DOHH2 (cell line): ENCODE data around the gene MAST2.

Experiments used
- H3F3A ChIP-seq: fragments of 200-600 bp; sonication (generic), shearing (Covaris generic); 2 replicates; pipeline ENCODE4 v1.6.0; 2016; ENCODE audit warnings: antibody characterized with exemption, mild to moderate bottlenecking; ENCODE audit not compliant: control insufficient read depth, insufficient read depth
- H3K27ac ChIP-seq: fragments of 200-600 bp; sonication (generic); 2 replicates; pipeline ENCODE4 v1.5.1; 2014; ENCODE audit warnings: low read depth, mild to moderate bottlenecking, low read length, moderate library complexity
- H3K27me3 ChIP-seq: fragments of 200-600 bp; sonication (generic); 2 replicates; pipeline ENCODE4 v1.6.1; 2014; ENCODE audit warnings: mild to moderate bottlenecking, low read length, mixed read lengths; ENCODE audit not compliant: control insufficient read depth
- H3K36me3 ChIP-seq: fragments of 200-600 bp; sonication (generic); 2 replicates; pipeline ENCODE4 v1.6.1; 2014; ENCODE audit warnings: mild to moderate bottlenecking, low read length, moderate library complexity, mixed read lengths; ENCODE audit not compliant: control insufficient read depth
- H3K4me1 ChIP-seq: fragments of 200-600 bp; sonication (generic); 2 replicates; pipeline ENCODE4 v1.6.1; 2014; ENCODE audit warnings: mild to moderate bottlenecking, low read length, mixed read lengths; ENCODE audit not compliant: control insufficient read depth
- H3K4me2 ChIP-seq: fragments of 200-600 bp; sonication (generic); 2 replicates; pipeline ENCODE4 v1.6.0; 2014; ENCODE audit warnings: mild to moderate bottlenecking, low read length, moderate library complexity
- H3K4me3 ChIP-seq: fragments of 200-600 bp; sonication (generic); 2 replicates; pipeline ENCODE4 v1.5.1; 2014; ENCODE audit warnings: mild to moderate bottlenecking, low read length, mixed read lengths
- H3K79me2 ChIP-seq: fragments of 200-600 bp; sonication (generic); 2 replicates; pipeline ENCODE4 v1.6.1; 2014; ENCODE audit warnings: mild to moderate bottlenecking, low read length, mixed read lengths; ENCODE audit not compliant: control insufficient read depth
- H3K9me2 ChIP-seq: fragments of 200-600 bp; sonication (generic); replicated peaks from 2 replicates; pipeline ENCODE4 v1.6.1; 2014; ENCODE audit warnings: mild to moderate bottlenecking, low read length, mixed read lengths; ENCODE audit not compliant: control insufficient read depth
- H3K9me3 ChIP-seq: fragments of 200-600 bp; sonication (generic); 2 replicates; pipeline ENCODE4 v1.6.1; 2014; ENCODE audit warnings: antibody characterized with exemption, low read length, mixed read lengths; ENCODE audit not compliant: control insufficient read depth, insufficient read depth
- H4K20me1 ChIP-seq: fragments of 200-600 bp; sonication (generic); 2 replicates; pipeline ENCODE4 v1.6.0; 2014; ENCODE audit warnings: low read depth, mild to moderate bottlenecking, antibody characterized with exemption, low read length, moderate library complexity; ENCODE audit not compliant: control insufficient read depth, insufficient read depth
- EZH2phosphoT487 ChIP-seq: fragments of 200-600 bp; sonication (generic); IDR thresholded peaks from 2 replicates; pipeline ENCODE4 v1.6.1; 2017; ENCODE audit warnings: borderline replicate concordance, mild to moderate bottlenecking, antibody characterized with exemption, low read length, moderate library complexity, mixed read lengths
- TF ChIP-seq, protein P1 (sequence below): fragments of 200-600 bp; sonication (generic); IDR thresholded peaks from one replicate; pipeline ENCODE4 v1.5.1; 2014; ENCODE audit warnings: antibody characterized with exemption, mild to moderate bottlenecking, low read depth, low read length; ENCODE audit not compliant: poor library complexity, severe bottlenecking

The MAST2 gene

GRCh38 chr1:45891087-45891486 lies 87.7 kb downstream of the MAST2 start:
- Histone ChIP-seq H3K9me2 (no peaks in the 10 kb centered on the region), H3K9me3 (no peaks in the 10 kb centered on the region), H3K36me3 (peaks cover 24% of the 10 kb centered on the region), H3K4me2 (no peak overlapping the region), H4K20me1 (0 out of 2 replicates have a peak, but pooled peaks cover 5% of the 10 kb centered on the region), H3K79me2 (peaks cover 75% of the 10 kb centered on the region), H3K4me3 (no peak overlapping the region), H3F3A (no peaks in the 10 kb centered on the region), H3K4me1 (no peaks in the 10 kb centered on the region), H3K27ac (no peak overlapping the region), H3K27me3 (no peaks in the 10 kb centered on the region)
- TF ChIP-seq, protein P1, sequence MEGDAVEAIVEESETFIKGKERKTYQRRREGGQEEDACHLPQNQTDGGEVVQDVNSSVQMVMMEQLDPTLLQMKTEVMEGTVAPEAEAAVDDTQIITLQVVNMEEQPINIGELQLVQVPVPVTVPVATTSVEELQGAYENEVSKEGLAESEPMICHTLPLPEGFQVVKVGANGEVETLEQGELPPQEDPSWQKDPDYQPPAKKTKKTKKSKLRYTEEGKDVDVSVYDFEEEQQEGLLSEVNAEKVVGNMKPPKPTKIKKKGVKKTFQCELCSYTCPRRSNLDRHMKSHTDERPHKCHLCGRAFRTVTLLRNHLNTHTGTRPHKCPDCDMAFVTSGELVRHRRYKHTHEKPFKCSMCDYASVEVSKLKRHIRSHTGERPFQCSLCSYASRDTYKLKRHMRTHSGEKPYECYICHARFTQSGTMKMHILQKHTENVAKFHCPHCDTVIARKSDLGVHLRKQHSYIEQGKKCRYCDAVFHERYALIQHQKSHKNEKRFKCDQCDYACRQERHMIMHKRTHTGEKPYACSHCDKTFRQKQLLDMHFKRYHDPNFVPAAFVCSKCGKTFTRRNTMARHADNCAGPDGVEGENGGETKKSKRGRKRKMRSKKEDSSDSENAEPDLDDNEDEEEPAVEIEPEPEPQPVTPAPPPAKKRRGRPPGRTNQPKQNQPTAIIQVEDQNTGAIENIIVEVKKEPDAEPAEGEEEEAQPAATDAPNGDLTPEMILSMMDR, result no peak
- no peak for TF ChIP-seq EZH2phosphoT487

DNA sequence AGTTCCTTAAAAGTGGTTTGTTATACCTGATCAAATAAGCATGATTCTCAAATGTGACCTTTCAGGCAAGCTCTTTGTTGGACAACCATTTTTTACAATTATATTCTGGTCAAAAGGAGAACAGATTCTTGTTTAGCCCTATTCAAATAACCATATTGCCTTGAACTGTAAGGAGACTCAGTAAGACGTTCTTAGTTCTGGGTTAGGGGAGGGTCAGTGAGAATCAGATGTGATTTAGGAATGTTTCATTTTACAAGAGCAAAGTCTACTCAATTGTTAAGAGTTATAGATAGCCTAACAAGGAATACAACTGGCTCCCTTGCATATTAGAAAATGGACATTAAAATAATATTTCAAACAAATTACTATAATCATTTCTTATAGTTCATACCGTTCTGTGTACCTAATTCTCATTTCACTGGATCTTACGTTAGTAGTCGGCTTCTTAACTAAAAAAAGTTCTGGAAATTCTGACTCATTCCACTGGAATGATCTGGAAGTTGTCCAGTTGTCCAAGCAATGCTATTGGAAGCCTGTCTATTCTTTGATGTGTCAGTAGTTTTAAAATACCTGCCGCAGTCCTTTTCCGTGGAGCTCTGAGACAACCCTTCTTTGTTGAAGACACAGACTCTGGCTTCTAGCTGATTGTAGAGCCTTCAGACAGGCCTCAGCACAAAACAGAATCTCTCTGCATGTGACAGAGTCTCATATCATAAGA lies 88.8 kb downstream of the MAST2 start:
- H3K4me2 ChIP-seq, result no peak overlapping the region
- H3K36me3 ChIP-seq, result peaks cover 24% of the 10 kb centered on the region
- TF ChIP-seq EZH2phosphoT487, result no peak
- TF ChIP-seq, protein P1, result no peak
- no peaks in the 10 kb centered on the region for H3K27me3 ChIP-seq
- no peak overlapping the region for H3K27ac ChIP-seq
- H3K4me1 ChIP-seq, result no peaks in the 10 kb centered on the region
- no peak overlapping the region for H3K4me3 ChIP-seq
- H3K9me3 ChIP-seq, result no peaks in the 10 kb centered on the region
- no peaks in the 10 kb centered on the region for H3K9me2 ChIP-seq
- H4K20me1 ChIP-seq, result 0 out of 2 replicates have a peak, but pooled peaks cover 5% of the 10 kb centered on the region
- H3F3A ChIP-seq, result no peaks in the 10 kb centered on the region
- peaks cover 76% of the 10 kb centered on the region for H3K79me2 ChIP-seq

GRCh38 chr1:45894331-45894730 lies 90.9 kb downstream of the MAST2 start:
- H3K4me2 ChIP-seq, result no peak overlapping the region
- peaks cover 76% of the 10 kb centered on the region for H3K79me2 ChIP-seq
- H4K20me1 ChIP-seq, result 0 out of 2 replicates have a peak, but pooled peaks cover 5% of the 10 kb centered on the region
- no peaks in the 10 kb centered on the region for H3K9me3 ChIP-seq
- H3K4me1 ChIP-seq, result no peaks in the 10 kb centered on the region
- no peaks in the 10 kb centered on the region for H3K9me2 ChIP-seq
- TF ChIP-seq, protein P1, result no peak
- no peak for TF ChIP-seq EZH2phosphoT487
- no peaks in the 10 kb centered on the region for H3F3A ChIP-seq
- no peak overlapping the region for H3K4me3 ChIP-seq
- no peak overlapping the region for H3K27ac ChIP-seq
- H3K36me3 ChIP-seq, result peaks cover 29% of the 10 kb centered on the region
- H3K27me3 ChIP-seq, result no peaks in the 10 kb centered on the region
